Endothelial cell of umbilical vein (primary cell): Measurements from ENCODE around the gene SLC23A1. TPM values are rescaled to one million over a fixed set of nuclear protein-coding genes. Genes with fewer than 3 reads are reported as not detected.

Experiments
- BruUV-seq: library from RNA; stranded (reverse); fragments of 400-500 nt; replicated peaks from 2 replicates; lab custom pipeline; 2021; lab: Mats Ljungman, UMichigan
- CTCF ChIA-PET: fragments of 300-600, 350-600 bp; sonication (Branson Sonifier 250); formaldehyde crosslinking; loops from one replicate; lab custom pipeline; 2021; ENCODE audit warnings: antibody characterized with exemption, inconsistent platforms; lab: Charles Lee
- POLR2A ChIA-PET: fragments of 300-600, 350-600 bp; sonication (Branson Sonifier 250); formaldehyde crosslinking; loops from one replicate; lab custom pipeline; 2021; ENCODE audit warnings: antibody characterized with exemption, inconsistent platforms; lab: Charles Lee
- DNase-seq: peaks from one replicate; pipeline ENCODE4 v3.0.0-alpha.2; 2011; ENCODE audit warnings: low read depth, low spot score
- FAIRE-seq: peaks from 2 replicates; lab custom pipeline; 2011; peaks lifted over from hg19 to GRCh38; lab: Jason Lieb, UNC
- H2AFZ ChIP-seq: 2 replicates; pipeline ENCODE4 v1.6.0; 2012; ENCODE audit warnings: low read depth, low read length, control low read depth, inconsistent platforms
- H3K27ac ChIP-seq: 2 replicates; pipeline ENCODE4 v1.5.1; 2011; ENCODE audit warnings: low read depth, mild to moderate bottlenecking, control low read depth, low read length, moderate library complexity; ENCODE audit not compliant: insufficient read depth
- H3K27me3 ChIP-seq, 2 experiments: 2 replicates each; pipeline versions ENCODE4 v1.6.0 to v1.6.1; 2011; ENCODE audit warnings: low read length in 2 of 2, mixed read lengths in 1 of 2; ENCODE audit not compliant: control insufficient read depth in 2 of 2, insufficient read depth in 2 of 2
- H3K36me3 ChIP-seq, 2 experiments: 2 replicates in 1 of 2; 3 replicates in 1 of 2; pipeline ENCODE4 v1.5.1; 2011; ENCODE audit warnings: low read length in 2 of 2, mild to moderate bottlenecking in 1 of 2, moderate library complexity in 1 of 2; ENCODE audit not compliant: control insufficient read depth in 2 of 2, insufficient read depth in 2 of 2; ENCODE audit errors: extremely low read depth in 1 of 2
- H3K4me1 ChIP-seq: 3 replicates; pipeline ENCODE4 v1.5.1; 2011; ENCODE audit warnings: mild to moderate bottlenecking, low read length; ENCODE audit not compliant: control insufficient read depth, insufficient read depth; ENCODE audit errors: extremely low read depth
- H3K4me2 ChIP-seq: 2 replicates; pipeline ENCODE4 v1.6.1; 2011; ENCODE audit warnings: low read length, control low read depth, mixed read lengths; ENCODE audit not compliant: insufficient read depth
- H3K4me3 ChIP-seq, 3 experiments: fragments of 200-600 bp in 1 of 3; sonication (generic), shearing (Covaris generic) in 1 of 3; replicated peaks in 1 of 3; 2 replicates each; pipeline ENCODE4 v1.5.1; 2011 to 2016; ENCODE audit warnings: control low read depth in 3 of 3, low read length in 3 of 3, mild to moderate bottlenecking in 2 of 3, inconsistent platforms in 1 of 3, low read depth in 1 of 3, moderate library complexity in 1 of 3; ENCODE audit not compliant: insufficient read depth in 1 of 3
- H3K79me2 ChIP-seq: 2 replicates; pipeline ENCODE4 v1.6.0; 2012; ENCODE audit warnings: low read length, inconsistent platforms; ENCODE audit not compliant: control insufficient read depth, insufficient read depth
- H3K9ac ChIP-seq: replicated peaks from 2 replicates; pipeline ENCODE3; 2011; ENCODE audit warnings: low read length, control low read depth; ENCODE audit not compliant: insufficient read depth; ENCODE audit errors: extremely low read depth
- H3K9me1 ChIP-seq: replicated peaks from 3 replicates; pipeline ENCODE4 v1.6.0; 2011; ENCODE audit warnings: mild to moderate bottlenecking, low read length; ENCODE audit not compliant: control insufficient read depth, insufficient read depth; ENCODE audit errors: extremely low read depth
- H3K9me3 ChIP-seq: replicated peaks from 2 replicates; pipeline ENCODE4 v1.5.1; 2012; ENCODE audit warnings: low read length, inconsistent platforms; ENCODE audit not compliant: control insufficient read depth, insufficient read depth
- H4K20me1 ChIP-seq: replicated peaks from 2 replicates; pipeline ENCODE3; 2011; ENCODE audit warnings: mild to moderate bottlenecking, low read length; ENCODE audit not compliant: control insufficient read depth, insufficient read depth; ENCODE audit errors: extremely low read depth
- EZH2 ChIP-seq: IDR thresholded peaks from 2 replicates; pipeline ENCODE4 v1.6.1; 2012; ENCODE audit warnings: borderline replicate concordance, low read depth, mild to moderate bottlenecking, moderate library complexity, low read length, inconsistent platforms; ENCODE audit not compliant: severe bottlenecking
- FOS ChIP-seq: IDR thresholded peaks from 2 replicates; pipeline ENCODE4 v1.6.1; 2011; ENCODE audit warnings: mild to moderate bottlenecking, low read length, moderate library complexity, borderline replicate concordance; ENCODE audit not compliant: insufficient read depth
- GATA2 ChIP-seq: IDR thresholded peaks from 2 replicates; pipeline ENCODE4 v1.7.0; 2011; ENCODE audit warnings: low read depth, mild to moderate bottlenecking, moderate library complexity, mixed read lengths, low read length; ENCODE audit not compliant: insufficient read length, insufficient read depth
- JUN ChIP-seq: IDR thresholded peaks from 2 replicates; pipeline ENCODE4 v1.6.1; 2011; ENCODE audit warnings: borderline replicate concordance, low read depth; ENCODE audit not compliant: insufficient read length, insufficient read depth
- MYC ChIP-seq: IDR thresholded peaks from one replicate; pipeline ENCODE4 v1.6.1; 2011; ENCODE audit warnings: mild to moderate bottlenecking, low read depth, low read length
- POLR2A ChIP-seq: IDR thresholded peaks from 2 replicates; pipeline ENCODE4 v1.6.1; 2012; ENCODE audit warnings: low read depth, mild to moderate bottlenecking, control low read depth, low read length
- POLR2AphosphoS5 ChIP-seq: IDR thresholded peaks from 2 replicates; pipeline ENCODE4 v1.6.1; 2012; ENCODE audit warnings: low read depth, mild to moderate bottlenecking, control low read depth, low read length, moderate library complexity; ENCODE audit not compliant: insufficient read depth
- dilution Hi-C: fragments of 300-500 bp; cut with MboI; formaldehyde crosslinking; loops from one replicate; pipeline ENCODE4 v1.15.0; 2019; ENCODE audit warnings: low sequenced_read_pairs; ENCODE audit not compliant: extremely low pct_ligation_motif_present
- intact Hi-C: fragments of 100-400 bp; cut with micrococcal nuclease; formaldehyde crosslinking; loops from one replicate; pipeline ENCODE4 v1.10.0; 2022
- polyA plus RNA-seq, 4 experiments: library from polyadenylated mRNA; depleted of rRNA in 3 of 4; stranded (reverse) in 3 of 4; unstranded in 1 of 4; fragments of >200 nt; gene quantifications; 2 replicates each; pipeline versions ENCODE4 v1.2.1 to v1.2.3, GENCODE V29; 2011 to 2012; ENCODE audit warnings: missing spikeins in 1 of 4
- total RNA-seq: library from RNA; stranded (reverse); gene quantifications from 2 replicates; pipeline ENCODE4 v1.2.3, GENCODE V29; 2021
- TF ChIP-seq, protein P1 (sequence below): IDR thresholded peaks from 2 replicates; pipeline ENCODE4 v1.6.1; 2011; ENCODE audit not compliant: insufficient read depth, insufficient read length
- TF ChIP-seq, protein P2 (sequence below), 2 donors: IDR thresholded peaks; 1 replicate in 1 of 2; 2 replicates in 1 of 2; pipeline ENCODE4 v1.5.1; 2011; ENCODE audit warnings: low read length in 2 of 2, mild to moderate bottlenecking in 2 of 2, moderate library complexity in 2 of 2, control low read depth in 1 of 2, inconsistent platforms in 1 of 2, low read depth in 1 of 2; ENCODE audit not compliant: insufficient read depth in 1 of 2; ENCODE audit errors: extremely low read depth in 1 of 2

The SLC23A1 gene
- total and polyA plus RNA-seq, 2 donors (not counting 3 experiments of a cell fraction or from before 2014, with no cell fraction given), result not detected

DNA sequence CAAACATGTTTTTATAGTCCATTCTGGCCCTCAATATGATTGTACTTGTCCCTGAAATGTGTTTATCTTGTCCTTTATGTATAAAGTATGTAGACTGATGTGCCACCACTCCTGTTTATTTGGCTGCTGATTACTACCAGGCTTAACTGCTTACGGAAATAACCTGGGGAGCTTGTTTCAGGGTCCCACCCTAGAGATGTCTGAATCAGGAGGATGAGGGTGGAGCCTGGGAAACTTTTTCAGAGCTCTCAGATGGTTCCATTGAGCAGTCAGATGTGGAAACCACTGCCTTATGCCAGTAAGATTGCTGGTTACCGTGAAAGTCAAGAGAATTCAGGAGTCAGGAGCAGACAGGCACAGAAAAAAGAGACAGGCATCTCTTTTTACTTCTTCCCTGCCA lies 19.2 kb downstream of the SLC23A1 start:
- DNase-seq, result no peak
- Histone ChIP-seq H3K9me1 (no peaks in the 10 kb centered on the region), H3K27ac (no peak overlapping the region), H3K79me2 (peaks cover 13% of the 10 kb centered on the region), H3K9me3 (no peaks in the 10 kb centered on the region), H3K4me1 (no peaks in the 10 kb centered on the region), H3K36me3 (peaks cover 2 to 17% of the 10 kb centered on the region in 2 experiments), H4K20me1 (peaks cover 3% of the 10 kb centered on the region), H3K4me2 (no peak overlapping the region), H3K27me3 (no peaks in the 10 kb centered on the region), H2AFZ (no peak overlapping the region), H3K9ac (no peak overlapping the region), H3K4me3 (no peak overlapping the region)
- TF ChIP-seq EZH2, result no peak
- no peak for TF ChIP-seq POLR2AphosphoS5
- TF ChIP-seq, protein P1, sequence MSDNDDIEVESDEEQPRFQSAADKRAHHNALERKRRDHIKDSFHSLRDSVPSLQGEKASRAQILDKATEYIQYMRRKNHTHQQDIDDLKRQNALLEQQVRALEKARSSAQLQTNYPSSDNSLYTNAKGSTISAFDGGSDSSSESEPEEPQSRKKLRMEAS, result no peak
- no peak for TF ChIP-seq POLR2A
- no peak for TF ChIP-seq FOS
- no peak for TF ChIP-seq MYC
- TF ChIP-seq JUN, result no peak
- TF ChIP-seq, protein P2, sequence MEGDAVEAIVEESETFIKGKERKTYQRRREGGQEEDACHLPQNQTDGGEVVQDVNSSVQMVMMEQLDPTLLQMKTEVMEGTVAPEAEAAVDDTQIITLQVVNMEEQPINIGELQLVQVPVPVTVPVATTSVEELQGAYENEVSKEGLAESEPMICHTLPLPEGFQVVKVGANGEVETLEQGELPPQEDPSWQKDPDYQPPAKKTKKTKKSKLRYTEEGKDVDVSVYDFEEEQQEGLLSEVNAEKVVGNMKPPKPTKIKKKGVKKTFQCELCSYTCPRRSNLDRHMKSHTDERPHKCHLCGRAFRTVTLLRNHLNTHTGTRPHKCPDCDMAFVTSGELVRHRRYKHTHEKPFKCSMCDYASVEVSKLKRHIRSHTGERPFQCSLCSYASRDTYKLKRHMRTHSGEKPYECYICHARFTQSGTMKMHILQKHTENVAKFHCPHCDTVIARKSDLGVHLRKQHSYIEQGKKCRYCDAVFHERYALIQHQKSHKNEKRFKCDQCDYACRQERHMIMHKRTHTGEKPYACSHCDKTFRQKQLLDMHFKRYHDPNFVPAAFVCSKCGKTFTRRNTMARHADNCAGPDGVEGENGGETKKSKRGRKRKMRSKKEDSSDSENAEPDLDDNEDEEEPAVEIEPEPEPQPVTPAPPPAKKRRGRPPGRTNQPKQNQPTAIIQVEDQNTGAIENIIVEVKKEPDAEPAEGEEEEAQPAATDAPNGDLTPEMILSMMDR (IDR thresholded peaks at IDR 0.05; ENCODE audit: extremely low read depth in 1 of 2, insufficient read depth in 1 of 2, low read depth in 1 of 2, low read length in 2 of 2), result no peak
- no peak for TF ChIP-seq GATA2
- intact Hi-C loops, result no loop called here
- FAIRE-seq, result no peak
- POLR2A ChIA-PET, result no interaction called here
- CTCF ChIA-PET, result no interaction called here
- dilution Hi-C loops, result no loop called here
- no TSS peak for BruUV-seq
